ENCODE measurements around the gene RAB17. TPM values are rescaled to one million over a fixed set of nuclear protein-coding genes. Genes with fewer than 3 reads are reported as not detected.

Gene RAB17
- total and polyA plus RNA-seq, 2 donors from 2014 or later, result 59.1 to 151 TPM

- Histone ChIP-seq H3K4me3 (ENCODE audit: low read length in 3 of 3) (no peak overlapping the region), H3K9me3 (ENCODE audit: control insufficient read depth in 2 of 3, insufficient read depth in 1 of 3, low read length in 3 of 3) (no peaks in the 10 kb centered on the region), H3K27ac (ENCODE audit: low read depth in 2 of 2, low read length in 2 of 2) (no peak overlapping the region), H3K9ac (ENCODE audit: low read length in 3 of 3) (no peak overlapping the region), H3K36me3 (ENCODE audit: control insufficient read depth in 2 of 3, insufficient read depth in 3 of 3, low read length in 3 of 3) (no peaks in the 10 kb centered on the region), H3K4me1 (ENCODE audit: control insufficient read depth in 2 of 3, insufficient read depth in 2 of 3, low read depth in 1 of 3, low read length in 3 of 3) (no peaks in the 10 kb centered on the region), H3K27me3 (ENCODE audit: control insufficient read depth, insufficient read depth, low read length) (no peaks in the 10 kb centered on the region)
- intact Hi-C loops (cut with DNase I), result no loop called here
- TF ChIP-seq CTCF (IDR thresholded peaks at IDR 0.05; ENCODE audit: borderline replicate concordance, extremely low read depth, insufficient read depth), result no peak
- no peak for FAIRE-seq
- no peak for DNase-seq
These were observed 49.3 kb downstream of the RAB17 start for GRCh38 chr2:237541243-237541642.

- no peak for DNase-seq
These were observed 49.7 kb downstream of the RAB17 start for GRCh38 chr2:237540823-237541222.

GRCh38 chr2:237540223-237540775 lies 50.2 kb downstream of the RAB17 start:
- Histone ChIP-seq H3K4me1 (ENCODE audit: control insufficient read depth in 2 of 3, insufficient read depth in 2 of 3, low read depth in 1 of 3, low read length in 3 of 3) (no peaks in the 10 kb centered on the region), H3K27me3 (ENCODE audit: control insufficient read depth, insufficient read depth, low read length) (no peaks in the 10 kb centered on the region), H3K4me3 (ENCODE audit: low read length in 3 of 3) (no peak overlapping the region), H3K36me3 (ENCODE audit: control insufficient read depth in 2 of 3, insufficient read depth in 3 of 3, low read length in 3 of 3) (no peaks in the 10 kb centered on the region), H3K27ac (ENCODE audit: low read depth in 2 of 2, low read length in 2 of 2) (no peak overlapping the region), H3K9ac (ENCODE audit: low read length in 3 of 3) (no peak overlapping the region), H3K9me3 (ENCODE audit: control insufficient read depth in 2 of 3, insufficient read depth in 1 of 3, low read length in 3 of 3) (no peaks in the 10 kb centered on the region)
- FAIRE-seq, result no peak
- no peak for DNase-seq
- intact Hi-C loops (cut with DNase I), result no loop called here
- no peak for TF ChIP-seq CTCF (IDR thresholded peaks at IDR 0.05; ENCODE audit: borderline replicate concordance, extremely low read depth, insufficient read depth)

More at GRCh38 chr2:237540823-237541222, 49.7 kb downstream of the RAB17 start:
- no peak overlapping the region for H3K27ac ChIP-seq (ENCODE audit: low read depth in 2 of 2, low read length in 2 of 2)
- FAIRE-seq, result no peak
- H3K27me3 ChIP-seq (ENCODE audit: control insufficient read depth, insufficient read depth, low read length), result no peaks in the 10 kb centered on the region
- H3K4me1 ChIP-seq (ENCODE audit: control insufficient read depth in 2 of 3, insufficient read depth in 2 of 3, low read depth in 1 of 3, low read length in 3 of 3), result no peaks in the 10 kb centered on the region
- TF ChIP-seq CTCF (IDR thresholded peaks at IDR 0.05; ENCODE audit: borderline replicate concordance, extremely low read depth, insufficient read depth), result no peak
- no peaks in the 10 kb centered on the region for H3K9me3 ChIP-seq (ENCODE audit: control insufficient read depth in 2 of 3, insufficient read depth in 1 of 3, low read length in 3 of 3)
- H3K4me3 ChIP-seq (ENCODE audit: low read length in 3 of 3), result no peak overlapping the region
- intact Hi-C loops (cut with DNase I), result no loop called here
- H3K36me3 ChIP-seq (ENCODE audit: control insufficient read depth in 2 of 3, insufficient read depth in 3 of 3, low read length in 3 of 3), result no peaks in the 10 kb centered on the region
- no peak overlapping the region for H3K9ac ChIP-seq (ENCODE audit: low read length in 3 of 3)

GRCh38 chr2:237539681-237540080 lies 50.9 kb downstream of the RAB17 start:
- Histone ChIP-seq H3K9ac (ENCODE audit: low read length in 3 of 3) (no peak overlapping the region), H3K27ac (ENCODE audit: low read depth in 2 of 2, low read length in 2 of 2) (no peak overlapping the region), H3K9me3 (ENCODE audit: control insufficient read depth in 2 of 3, insufficient read depth in 1 of 3, low read length in 3 of 3) (no peaks in the 10 kb centered on the region), H3K4me1 (ENCODE audit: control insufficient read depth in 2 of 3, insufficient read depth in 2 of 3, low read depth in 1 of 3, low read length in 3 of 3) (no peaks in the 10 kb centered on the region), H3K27me3 (ENCODE audit: control insufficient read depth, insufficient read depth, low read length) (no peaks in the 10 kb centered on the region), H3K4me3 (ENCODE audit: low read length in 3 of 3) (no peak overlapping the region), H3K36me3 (ENCODE audit: control insufficient read depth in 2 of 3, insufficient read depth in 3 of 3, low read length in 3 of 3) (no peaks in the 10 kb centered on the region)
- DNase-seq (no peak), FAIRE-seq (no peak)
- intact Hi-C loops (cut with DNase I), result no loop called here
- TF ChIP-seq CTCF (IDR thresholded peaks at IDR 0.05; ENCODE audit: borderline replicate concordance, extremely low read depth, insufficient read depth), result no peak

Data from kidney (tissue), 14 donors.